Non-pigmented ciliary epithelial cell (primary cell): Measurements from ENCODE around the gene TDP2.
"Not testable (repeated sequence)": the region's sequence is repeated elsewhere in the genome, so short reads cannot be mapped to it uniquely, and the experiment has no call there.

Source experiments
- DNase-seq: peaks from one replicate; pipeline ENCODE4 v3.0.0-alpha.2; 2010; ENCODE audit warnings: low read depth

The TDP2 gene

DNA sequence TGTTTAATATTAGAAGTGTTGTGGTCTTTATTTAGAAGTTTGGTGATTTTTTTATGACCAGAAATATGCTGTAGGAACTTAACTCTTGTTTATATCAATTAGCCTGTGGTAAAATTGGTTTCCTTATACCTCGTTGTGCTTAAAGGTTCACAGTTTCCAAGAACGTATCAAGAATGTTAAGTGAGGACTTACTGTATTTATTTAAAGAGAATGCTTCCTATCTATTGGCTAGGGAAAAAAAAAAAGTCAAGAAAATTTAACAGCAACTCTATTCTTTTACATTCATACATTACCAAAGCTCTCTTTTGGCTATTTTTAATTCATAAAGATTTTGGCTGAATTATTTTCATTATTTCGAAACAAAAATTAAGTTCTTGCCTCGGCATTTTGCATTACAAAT lies 22.3 kb downstream of the TDP2 start:
- no peak for DNase-seq

- DNase-seq: no peak
Measured at GRCh38 chr6:24643920-24644319, 22.8 kb downstream of the TDP2 start.

- DNase-seq: no peak
Measured at GRCh38 chr6:24642061-24642460, 24.6 kb downstream of the TDP2 start.

GRCh38 chr6:24640631-24641030 lies 26.1 kb downstream of the TDP2 start:
- DNase-seq: not testable (repeated sequence)

- DNase-seq: no peak
Measured at GRCh38 chr6:24640166-24640565, 26.5 kb downstream of the TDP2 start.

GRCh38 chr6:24636681-24637080 lies 30.0 kb downstream of the TDP2 start:
- no peak for DNase-seq

GRCh38 chr6:24632573-24632972 lies 34.1 kb downstream of the TDP2 start:
- no peak for DNase-seq

DNA sequence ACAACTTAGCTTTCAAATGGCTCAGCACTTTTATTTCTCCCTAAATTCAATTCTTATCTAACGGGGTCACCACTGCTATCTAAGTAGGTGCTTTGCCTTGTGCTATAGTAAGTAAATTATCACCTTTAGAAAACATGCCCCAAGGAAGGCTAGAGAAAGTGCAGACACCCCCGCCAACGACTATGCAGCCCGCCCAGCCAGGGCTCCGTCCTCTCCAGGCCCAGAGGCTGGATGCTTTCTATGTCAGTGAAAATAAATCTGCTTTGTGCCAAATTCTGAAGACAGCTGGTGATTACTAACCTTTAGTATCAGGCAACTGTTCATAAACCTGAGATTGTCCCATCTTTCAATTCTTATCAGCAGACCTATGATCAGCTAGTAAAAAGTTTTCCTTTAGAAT lies 35.0 kb downstream of the TDP2 start:
- no peak for DNase-seq

GRCh38 chr6:24630856-24631505 lies 35.7 kb downstream of the TDP2 start:
- no peak for DNase-seq

DNA sequence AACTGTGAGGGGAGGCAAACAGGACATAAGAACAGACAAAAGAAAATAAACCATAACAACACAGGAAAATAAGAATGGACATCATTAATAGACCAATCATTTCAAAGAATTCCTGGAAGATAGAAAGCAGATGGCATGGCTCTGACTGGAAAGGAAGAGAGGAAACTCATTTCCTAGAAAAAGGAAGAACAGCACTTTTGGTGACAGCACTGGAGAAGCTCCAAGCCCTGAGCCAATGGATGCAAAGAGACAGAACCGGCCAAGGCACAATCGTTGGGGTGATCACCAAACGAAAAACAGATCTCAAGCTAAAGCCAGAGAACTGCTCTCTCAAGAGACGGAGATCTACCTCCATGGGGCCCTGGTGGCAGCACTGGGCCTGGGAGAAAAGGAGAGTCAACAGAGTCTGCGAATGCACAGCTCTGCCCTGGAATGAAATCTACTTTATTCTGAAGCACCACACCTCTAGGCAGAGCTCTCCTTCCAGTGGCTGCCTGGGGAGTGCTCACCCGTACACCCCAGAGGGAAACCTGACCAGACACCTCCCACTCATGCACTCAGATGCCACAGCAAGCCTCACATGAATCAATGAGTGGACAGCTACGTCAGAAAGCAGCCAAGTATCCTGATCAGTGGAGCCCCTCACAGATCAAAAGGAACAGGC lies 44.9 kb downstream of the TDP2 start:
- DNase-seq: no peak

GRCh38 chr6:24620637-24621036 lies 46.1 kb downstream of the TDP2 start:
- DNase-seq: no peak

- DNase-seq: no peak
Measured at GRCh38 chr6:24619661-24620060, 47.0 kb downstream of the TDP2 start.

GRCh38 chr6:24614648-24615047 lies 52.1 kb downstream of the TDP2 start:
- DNase-seq: no peak

- no peak for DNase-seq
Measured at GRCh38 chr6:24614043-24614420, 52.7 kb downstream of the TDP2 start.

DNA sequence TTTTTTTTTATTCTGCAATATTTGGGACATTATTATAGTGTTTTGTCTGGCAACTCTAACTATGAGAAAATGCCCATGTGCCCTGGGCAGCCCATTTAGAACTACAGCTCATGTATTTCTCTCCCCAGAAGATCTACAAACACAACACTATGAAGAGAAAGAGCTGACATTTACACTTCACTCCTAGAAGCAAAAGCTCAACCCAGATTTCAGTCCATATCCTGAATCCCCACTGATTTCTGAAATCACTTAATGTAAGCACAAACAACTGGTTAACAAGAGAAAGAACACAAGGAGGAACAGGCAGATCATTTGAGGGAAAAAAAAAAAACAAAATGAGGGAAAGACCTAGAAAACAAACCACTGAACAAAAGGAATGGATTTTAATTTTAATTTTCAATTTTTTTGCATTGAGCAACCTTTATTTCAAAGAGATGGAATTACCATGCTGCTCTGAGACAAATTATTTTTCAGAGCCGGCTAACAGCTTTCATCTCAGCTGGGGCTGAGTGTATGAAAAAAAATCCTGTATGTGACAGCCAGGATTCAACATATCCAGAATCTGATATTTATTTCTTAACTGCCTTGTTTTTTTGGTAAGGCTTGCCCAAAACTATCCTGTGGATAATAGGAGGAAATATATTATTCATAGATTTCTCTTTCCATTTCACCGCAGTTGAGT lies 53.2 kb downstream of the TDP2 start:
- DNase-seq: no peak

- DNase-seq: no peak
Measured at GRCh38 chr6:24610672-24611071, 56.0 kb downstream of the TDP2 start.

DNA sequence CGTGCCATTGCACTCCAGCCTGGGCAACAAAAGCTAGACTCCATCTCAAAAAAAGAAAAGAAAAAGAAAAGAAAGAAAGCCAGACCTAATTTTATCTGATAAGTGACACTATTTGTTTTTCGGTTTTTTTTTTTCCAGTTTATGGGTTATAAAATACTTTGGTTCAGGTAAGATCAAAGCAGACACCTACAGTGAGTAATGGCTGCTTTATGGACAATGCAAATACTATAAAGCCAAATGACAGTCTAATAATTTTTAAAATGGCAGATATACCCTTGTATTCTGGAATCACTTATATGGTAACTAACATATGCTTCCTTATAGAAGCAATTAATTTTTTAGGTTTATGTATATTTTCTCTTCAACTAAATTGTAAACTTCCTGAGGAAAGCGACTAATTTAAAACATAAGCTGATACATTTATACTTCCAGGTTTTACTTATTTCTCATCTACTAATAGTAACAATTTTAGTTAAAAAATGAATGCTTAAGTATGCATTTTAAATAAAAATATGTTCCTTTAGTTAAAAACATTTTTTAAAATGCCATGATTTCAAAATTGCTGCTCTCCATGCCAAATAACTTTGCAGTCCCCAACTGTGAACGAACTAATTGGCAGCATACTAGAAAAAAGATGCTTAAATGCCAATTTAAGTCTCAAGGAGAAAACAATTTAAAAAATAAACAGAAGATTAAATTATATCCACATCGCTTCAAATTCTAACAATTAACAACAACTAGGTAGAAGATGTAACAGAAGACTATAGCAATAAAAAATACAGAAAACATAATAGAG lies 59.2 kb downstream of the TDP2 start:
- DNase-seq: no peak

- DNase-seq: no peak
Measured at GRCh38 chr6:24606200-24606930, 60.3 kb downstream of the TDP2 start.

GRCh38 chr6:24603241-24603640 lies 63.5 kb downstream of the TDP2 start:
- DNase-seq: no peak

GRCh38 chr6:24600903-24601302 lies 65.8 kb downstream of the TDP2 start:
- DNase-seq: no peak
